Measurements from ENCODE around the gene PRAC2.

DNA sequence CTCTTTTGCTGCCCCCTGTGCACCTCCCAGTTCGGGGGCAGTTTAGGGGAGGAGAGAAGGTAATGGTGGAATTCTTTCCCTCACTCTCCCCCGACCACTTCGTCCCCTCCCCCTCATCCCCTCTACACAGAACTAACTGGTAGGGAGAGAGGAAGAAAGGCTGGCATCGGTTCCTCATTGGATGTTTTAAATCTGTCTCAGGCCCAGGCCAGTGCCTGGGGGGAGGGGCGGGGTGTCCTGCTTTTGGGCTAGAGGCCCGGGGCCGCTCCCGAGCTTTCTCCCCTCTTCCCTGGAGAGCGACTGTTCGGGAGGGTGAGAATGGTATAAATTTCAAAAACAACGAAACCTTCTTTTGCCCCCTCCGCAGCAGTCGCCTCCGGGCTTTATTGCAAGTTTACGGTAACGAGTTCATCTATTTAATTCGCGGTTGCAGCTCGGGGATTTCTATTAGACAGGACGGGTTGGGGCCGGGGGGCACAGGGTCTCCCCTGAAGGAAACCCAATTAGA, at the start of gene PRAC2:
- TF ChIP-seq, protein P1, sequence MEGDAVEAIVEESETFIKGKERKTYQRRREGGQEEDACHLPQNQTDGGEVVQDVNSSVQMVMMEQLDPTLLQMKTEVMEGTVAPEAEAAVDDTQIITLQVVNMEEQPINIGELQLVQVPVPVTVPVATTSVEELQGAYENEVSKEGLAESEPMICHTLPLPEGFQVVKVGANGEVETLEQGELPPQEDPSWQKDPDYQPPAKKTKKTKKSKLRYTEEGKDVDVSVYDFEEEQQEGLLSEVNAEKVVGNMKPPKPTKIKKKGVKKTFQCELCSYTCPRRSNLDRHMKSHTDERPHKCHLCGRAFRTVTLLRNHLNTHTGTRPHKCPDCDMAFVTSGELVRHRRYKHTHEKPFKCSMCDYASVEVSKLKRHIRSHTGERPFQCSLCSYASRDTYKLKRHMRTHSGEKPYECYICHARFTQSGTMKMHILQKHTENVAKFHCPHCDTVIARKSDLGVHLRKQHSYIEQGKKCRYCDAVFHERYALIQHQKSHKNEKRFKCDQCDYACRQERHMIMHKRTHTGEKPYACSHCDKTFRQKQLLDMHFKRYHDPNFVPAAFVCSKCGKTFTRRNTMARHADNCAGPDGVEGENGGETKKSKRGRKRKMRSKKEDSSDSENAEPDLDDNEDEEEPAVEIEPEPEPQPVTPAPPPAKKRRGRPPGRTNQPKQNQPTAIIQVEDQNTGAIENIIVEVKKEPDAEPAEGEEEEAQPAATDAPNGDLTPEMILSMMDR (IDR thresholded peaks at IDR 0.05) = no peak
- no peak for TF ChIP-seq POLR2A (IDR thresholded peaks at IDR 0.05)
